ENCODE results near the gene TTI1.
"Not testable (repeated sequence)": the region's sequence is repeated elsewhere in the genome, so short reads cannot be mapped to it uniquely, and the experiment has no call there.

Gene TTI1

DNA sequence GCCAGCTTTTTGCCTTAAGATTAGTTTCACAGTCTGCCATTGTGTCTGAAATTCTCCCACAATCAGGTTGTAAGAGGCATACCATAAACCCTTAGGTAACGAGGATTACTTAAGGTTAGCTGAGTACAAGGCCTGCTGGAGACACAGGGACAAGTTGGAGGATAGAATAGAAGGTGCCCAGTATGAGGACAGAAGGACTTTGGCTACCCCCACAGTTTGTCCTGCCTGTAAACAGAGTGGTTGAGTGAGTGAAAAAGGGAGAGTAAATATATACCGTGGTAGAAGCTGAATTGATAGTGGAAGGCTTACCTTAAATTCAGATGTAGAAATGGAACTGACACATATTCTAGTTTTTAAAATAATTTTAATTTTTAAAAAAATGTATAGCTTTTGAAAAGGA is 19.6 kb upstream of the TTI1 start:
- no peak for DNase-seq

DNA sequence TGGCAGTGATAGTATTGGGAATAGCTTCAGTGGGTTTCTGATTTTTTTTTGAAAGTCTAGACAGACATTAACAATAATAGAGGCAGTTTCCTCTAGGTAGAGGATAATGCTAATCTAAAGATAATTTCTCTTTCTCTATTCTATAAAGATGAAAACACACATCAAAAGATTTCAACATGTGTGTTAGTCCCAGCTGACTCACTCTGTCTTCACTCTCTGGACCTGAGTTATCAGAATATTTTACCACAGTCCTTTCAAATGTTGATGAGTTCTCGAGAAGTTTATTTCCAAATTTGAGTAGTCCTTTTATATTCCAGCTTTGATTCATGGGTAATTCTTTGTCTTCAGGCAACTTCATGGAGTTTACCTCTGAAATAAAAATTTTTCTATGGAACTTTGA is 17.4 kb upstream of the TTI1 start:
- DNase-seq = no peak

DNA sequence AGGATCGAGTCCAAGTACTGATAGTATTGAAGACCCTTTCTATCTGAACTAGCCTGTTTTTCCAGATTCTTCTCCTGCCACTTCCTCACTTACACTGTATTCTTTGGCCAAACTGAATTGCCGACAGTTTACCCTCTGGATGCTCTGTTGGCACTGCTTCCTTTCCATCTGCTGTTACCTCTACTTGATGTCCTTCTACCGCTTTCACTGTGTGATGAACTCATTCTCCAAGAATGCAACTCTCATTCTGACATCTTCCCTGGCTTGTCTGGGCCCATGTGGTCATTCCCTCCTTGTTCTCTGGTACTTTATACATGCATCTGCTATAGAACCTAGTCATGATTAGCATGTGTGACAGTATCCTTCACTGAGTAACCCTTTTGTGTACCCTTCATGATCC is 16.5 kb upstream of the TTI1 start:
- no peak for DNase-seq

DNA sequence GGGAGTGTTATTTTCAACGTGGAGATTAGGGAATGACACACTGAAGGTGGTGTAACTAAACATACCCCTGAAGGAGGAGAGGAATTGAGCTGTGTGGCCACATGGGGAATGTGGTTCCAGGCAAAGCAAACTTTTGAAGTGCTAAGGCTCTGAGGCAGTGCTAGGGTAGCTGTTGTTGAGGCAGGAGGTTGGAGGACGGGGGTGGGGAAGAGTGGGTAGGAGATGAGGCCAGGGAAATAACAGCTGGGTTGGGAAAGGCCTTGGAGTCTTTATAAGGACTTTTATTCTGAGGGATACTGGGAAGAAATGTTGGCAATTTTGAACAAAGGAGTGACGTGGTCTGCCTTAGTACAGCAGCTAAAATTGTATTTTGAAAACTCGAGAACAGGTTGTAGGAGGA is 13.3 kb upstream of the TTI1 start:
- no peak for DNase-seq

DNA sequence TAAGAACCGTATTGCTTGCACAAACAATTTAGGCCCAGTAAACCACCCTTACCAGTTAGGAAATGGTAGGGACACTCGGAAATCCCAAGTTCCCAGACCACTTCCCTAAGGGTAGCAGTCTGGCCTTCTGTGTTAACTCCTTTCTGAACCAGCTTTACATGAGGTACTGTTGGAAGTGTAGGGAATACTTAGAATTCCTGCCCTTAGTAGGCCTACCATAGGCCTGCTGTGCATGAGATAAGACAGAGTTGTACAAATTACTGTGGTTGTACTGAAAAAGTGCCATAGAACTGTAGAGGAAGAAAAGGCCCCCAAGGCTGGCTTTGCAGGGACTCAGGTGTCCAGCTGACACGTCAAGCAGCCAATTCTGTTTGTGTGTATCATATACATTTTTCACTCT is 11.4 kb upstream of the TTI1 start:
- DNase-seq = no peak

DNA sequence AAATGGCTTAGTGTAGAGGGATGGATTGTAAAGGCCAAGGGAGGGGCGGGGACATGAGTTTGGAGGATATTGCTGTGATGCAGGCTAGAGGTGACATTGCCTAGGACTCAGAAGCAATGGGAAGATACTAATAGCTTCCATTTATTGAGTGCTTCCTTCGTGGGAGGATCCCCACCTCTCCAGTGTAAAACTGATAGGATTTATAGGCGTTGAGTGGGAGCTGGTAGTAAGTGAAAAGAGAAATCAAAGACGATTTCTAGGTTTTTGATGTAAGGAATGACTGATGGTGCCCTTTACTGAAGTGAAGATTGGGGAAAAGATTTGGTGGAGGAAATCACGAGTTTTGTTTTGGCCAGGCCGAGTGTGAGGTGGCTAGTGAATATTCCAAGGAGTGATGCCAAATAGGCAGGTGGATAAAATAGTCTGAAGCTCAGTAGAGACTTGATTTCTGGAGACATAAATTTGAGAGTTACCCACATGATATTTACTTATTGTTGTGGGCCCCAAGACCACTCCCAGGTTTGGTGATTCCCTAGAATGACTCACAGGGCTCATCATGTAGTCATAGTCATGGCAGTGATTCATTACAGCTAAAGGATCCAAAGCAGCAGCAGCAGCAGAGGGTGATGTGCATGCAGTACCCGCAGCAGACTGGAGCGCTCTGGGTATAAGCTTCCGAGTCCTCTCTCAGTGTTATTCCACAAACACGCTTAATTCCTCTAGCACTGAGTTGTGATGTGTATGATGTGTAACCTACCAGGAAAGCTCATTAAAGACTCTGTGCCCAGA is 10.4 kb upstream of the TTI1 start:
- DNase-seq = no peak

DNA sequence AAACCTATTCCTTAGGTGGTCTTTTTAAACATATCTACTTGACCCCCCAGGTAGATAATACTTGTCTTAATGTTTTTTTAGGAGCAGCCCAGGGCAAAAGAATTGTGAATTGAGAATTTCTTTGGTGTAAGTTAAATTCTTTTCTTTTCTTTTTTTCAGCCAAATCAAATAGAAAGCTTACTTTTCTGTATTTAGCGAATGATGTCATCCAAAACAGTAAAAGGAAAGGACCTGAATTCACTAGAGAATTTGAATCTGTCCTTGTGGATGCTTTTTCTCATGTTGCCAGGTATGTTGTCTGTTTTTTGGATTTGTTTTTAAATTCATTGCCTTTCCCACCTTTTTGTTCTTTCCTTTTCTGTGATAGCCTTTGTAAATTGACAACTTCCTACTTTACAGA is 7.0 kb upstream of the TTI1 start:
- no peak for DNase-seq

DNA sequence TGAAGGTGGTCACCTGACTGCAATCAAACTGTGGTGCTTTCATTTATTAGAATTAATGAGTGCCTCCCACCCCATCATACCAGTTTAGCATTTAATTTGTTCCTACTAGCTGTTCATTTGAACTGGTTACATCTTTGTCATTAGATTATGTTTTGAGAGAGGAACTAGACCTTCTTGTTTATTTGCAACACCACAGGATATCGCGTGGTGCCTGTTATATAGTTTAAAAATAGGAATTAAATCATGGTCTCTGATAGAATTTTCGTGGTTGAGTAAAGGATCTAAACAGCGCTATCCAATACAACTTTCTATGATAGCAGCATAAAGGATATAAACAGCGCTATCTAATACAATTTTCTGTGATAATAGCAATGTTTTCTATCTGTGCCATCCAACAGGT is 3.1 kb upstream of the TTI1 start:
- no peak for DNase-seq

DNA sequence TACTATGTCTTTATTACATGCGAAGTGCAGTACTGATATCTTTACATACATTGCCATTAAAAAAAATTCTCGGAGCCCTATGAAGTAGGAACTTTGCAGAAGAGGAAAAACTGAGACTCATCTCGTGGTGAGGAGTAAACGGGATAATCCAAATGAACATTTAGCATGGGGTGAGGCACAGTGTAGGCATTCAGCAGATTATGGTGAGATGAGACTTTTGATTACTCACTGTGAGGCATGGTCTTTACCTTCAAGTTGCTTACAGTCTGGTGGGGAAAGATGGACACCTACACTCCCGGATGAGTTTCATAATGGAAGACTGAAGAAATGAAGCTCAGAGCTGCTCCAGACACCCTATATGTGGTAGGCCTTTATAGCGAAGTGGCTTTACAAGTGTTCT is 1.7 kb upstream of the TTI1 start:
- DNase-seq = no peak

DNA sequence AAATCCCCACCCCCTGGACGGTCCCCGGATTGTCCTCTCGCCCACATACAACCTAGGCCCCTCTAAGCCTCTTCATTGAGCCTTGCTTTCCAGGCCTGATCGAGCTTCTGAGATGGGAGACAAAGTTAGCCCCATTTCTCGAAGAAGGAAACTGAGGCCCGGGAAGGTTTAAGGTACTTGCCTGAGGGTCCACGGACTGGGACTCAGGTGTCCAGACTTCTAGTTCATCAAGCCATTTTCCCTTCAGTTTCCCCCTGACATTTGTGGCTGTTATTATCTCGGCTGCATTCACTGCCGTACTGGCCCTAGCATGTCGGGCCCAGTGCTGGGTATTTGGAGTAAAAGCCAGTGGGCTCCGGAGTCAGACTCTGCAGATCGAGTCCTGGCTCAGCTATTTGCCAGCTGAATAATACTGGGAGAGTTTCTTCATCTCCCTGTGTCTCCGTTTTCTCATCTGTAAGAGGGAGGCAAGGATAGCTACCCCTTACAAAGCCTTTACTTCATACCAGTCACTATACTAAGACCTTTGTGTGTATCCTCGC is 923 bp upstream of the TTI1 start:
- no peak for DNase-seq

DNA sequence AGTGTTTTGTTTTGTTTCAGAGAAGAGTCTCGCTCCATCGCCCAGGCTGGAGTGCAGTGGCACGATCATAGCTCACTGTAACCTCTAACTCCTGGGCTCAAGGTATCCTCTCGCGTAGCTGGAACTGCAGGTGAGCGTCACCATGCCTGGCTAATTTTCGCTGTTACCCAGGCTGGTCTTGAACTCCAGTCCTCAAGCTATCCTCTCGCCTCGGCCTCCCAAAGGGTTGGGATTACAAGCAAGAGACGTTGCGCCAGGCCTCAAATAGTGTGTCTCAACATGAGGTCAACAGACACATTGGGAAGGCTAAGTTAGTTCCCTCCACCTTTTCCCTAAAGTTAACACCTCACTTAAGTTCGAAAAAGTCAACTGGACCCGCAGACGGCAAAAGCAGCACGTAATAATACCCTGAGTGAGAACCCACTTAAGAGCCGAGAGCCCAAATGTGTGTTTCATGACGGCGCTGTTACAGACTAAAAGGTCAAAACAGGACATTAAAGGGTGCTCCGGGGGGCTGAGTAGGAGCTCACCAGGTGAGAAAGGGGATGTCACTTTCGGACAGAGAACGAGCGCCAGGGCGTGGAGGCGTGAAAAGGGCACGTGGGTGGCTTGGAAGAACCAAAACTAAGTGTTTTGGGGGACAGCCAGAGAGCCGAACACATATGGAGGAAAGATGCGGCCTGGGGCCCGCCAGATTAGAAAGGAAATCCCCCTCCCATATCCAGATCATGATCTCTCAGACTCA is 499 bp downstream of the TTI1 start:
- DNase-seq = no peak

DNA sequence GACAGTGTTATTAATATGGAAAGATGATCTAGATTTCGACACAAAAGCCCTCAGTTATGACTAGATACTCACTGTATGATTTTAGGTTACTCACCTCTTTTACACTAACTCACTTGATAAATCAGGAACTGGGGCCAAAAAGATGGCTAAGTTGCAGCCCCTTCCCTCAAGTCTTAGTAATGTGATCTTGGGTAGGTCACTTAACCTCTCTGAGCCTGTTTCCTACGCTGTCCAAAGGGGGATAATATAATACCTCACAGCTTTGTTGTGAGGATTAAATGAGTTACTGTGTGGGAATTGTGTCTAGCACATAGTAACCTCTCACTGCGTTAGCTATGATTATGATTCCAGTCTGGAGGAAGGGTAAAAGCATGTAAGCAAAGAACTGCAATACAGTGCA is 1.3 kb downstream of the TTI1 start:
- DNase-seq = no peak

DNA sequence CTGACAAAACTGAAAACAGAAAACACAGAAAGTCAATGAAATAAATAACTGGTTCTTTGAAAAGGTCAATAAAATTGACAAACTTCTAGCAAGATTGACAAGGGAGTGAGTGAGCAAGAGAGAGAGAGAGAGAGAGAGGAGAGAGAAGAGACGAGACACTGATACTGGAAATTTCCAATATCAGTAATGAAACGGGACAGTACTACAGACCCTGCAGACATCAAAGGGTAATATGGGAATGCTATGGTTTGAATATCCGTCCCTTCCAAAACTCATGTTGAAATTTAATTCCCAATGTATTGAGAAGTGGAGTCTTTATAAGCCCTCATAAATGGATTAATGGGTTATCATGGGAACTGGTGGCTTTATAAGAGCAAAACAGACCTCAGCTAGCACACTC is 3.8 kb downstream of the TTI1 start:
- no peak for DNase-seq

DNA sequence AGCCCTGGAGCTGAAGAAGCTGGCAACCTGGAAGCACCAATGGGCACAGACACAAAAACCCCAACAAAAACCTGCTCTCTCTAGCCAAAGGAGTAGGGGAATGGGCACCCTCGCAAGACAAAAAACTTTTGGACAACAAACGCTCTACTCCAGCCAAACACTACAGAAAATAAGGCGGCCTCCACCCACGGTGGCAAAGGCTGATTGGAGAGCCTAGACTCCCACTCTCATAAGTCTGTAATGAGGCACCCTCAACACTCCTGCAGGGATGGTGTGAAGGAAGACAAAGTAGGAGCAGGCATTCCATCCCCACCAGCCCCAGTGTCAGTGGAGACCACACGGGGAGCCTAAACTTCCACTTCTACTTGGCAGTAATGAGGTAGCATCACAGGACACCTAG is 8.8 kb downstream of the TTI1 start:
- DNase-seq = no peak

DNA sequence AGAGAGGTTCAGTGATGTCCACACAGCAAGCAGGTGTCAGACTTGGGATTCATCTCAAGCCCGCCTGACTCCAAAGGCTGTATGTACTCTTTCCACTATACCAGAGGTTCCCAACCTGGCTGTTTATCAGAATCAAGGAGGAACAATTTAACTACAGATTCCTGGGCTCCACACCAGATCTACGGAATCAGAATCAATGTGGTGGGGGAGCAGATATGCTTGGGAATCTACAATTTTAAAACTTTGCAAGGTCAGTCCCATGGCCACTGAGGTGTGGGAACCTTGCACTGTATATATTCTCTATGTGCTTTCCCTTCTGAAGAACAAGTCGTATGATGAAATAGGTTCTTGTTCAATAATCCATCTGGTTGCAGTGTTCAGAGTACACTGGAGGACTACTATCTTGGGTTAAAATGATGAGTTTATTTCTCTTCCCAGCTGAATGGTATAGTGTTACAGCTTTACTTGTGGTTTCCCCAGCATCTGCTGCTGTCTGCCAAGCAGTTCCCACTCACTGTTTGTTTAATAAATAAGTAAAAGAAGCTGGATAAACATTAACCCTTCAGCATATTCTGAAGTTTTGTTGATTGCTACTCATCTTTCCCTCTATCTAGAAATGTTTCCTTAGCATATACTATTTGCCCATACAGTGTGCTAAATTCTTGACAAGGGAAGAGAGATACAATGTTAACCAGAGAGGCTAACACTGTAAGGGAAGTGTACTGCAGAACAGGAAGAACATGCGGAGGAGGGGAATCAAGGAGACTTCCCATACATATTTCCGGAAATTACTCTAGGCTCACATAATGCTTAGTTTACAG is 9.9 kb downstream of the TTI1 start:
- DNase-seq = no peak

DNA sequence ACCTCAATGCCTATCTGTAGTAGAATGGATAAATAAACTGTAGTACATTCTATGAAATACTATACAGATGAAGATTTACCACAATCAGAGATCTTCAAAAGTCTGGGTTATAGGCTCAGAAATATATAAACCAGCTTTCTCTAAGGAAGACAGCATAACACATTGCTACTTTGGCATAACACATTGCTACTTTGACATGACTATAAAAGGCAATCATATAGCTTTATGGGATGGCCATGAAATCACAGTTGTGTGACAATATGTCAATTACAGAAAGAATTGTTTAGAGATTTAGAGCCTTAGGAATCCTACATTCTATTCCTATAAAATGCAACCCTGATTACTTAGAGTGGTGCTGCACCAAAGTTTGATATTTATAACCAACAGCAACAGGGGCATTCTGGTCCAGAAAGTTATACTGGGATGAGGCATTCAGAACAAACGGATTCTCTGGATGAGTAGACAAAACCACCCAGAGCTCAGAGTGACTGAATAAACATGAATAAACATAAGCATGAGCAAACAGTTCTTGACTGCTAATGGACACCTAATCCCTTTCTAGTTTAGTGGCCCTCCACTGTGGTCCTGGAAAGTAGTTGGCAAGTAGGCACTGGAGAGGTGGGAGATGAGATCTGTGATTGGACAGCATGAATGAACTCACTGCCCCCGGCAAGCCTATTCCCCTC is 12.0 kb downstream of the TTI1 start:
- no peak for DNase-seq

DNA sequence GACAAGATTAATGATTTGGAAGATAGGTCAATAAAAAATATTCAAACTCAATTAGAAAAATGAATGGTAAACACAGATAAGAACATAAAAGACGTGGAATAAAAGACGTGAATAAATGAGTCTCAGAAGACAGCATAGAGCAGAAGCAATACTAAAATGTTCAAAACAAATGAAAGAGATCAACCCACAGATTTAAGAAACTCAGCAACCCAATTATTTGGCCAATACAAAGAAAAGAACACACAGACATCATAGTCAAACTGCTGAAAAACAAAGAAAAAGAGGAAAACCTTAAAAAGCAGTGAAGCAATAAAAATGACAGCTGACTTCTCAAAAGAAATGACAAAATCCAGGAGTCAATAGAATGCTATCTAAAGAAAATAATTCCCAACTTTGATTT is 14.9 kb downstream of the TTI1 start:
- no peak for DNase-seq

DNA sequence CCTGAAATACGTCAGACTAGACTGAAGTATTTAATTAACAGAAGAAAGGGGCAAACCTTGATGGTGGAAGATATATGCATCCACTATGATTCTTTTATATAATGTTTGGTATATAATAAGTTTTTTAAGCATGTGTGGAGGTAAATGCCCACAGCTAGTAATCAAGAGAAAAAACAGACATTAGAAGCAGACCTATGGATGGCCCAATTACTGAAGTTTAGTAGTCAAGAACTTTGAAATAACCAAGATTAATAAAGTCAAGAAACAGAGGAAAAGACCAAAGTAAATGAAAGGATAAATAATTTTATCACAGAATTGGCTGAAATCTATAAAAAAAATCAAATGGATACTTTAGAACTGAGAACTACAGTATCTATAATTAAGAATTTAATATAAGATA is 15.3 kb downstream of the TTI1 start:
- no peak for DNase-seq

DNA sequence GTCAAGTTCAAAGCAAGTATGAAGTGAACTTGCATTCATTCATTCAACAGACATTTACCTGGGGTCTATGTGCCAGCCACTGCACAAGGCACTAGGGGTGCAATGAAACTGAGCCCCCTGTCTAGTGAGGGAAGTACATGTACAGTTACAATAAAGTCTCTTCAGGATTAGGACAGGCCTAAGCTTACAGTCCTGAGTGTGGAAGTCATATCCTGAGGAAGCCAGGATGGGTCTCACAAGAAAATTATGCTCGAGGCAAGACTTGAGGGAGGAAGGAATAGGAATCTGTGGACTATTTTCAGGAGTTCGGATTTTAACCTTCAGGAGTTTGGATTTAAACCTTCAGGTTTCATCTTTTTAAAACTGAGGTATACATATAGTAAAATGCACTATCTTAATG is 19.4 kb downstream of the TTI1 start:
- no peak for DNase-seq

DNA sequence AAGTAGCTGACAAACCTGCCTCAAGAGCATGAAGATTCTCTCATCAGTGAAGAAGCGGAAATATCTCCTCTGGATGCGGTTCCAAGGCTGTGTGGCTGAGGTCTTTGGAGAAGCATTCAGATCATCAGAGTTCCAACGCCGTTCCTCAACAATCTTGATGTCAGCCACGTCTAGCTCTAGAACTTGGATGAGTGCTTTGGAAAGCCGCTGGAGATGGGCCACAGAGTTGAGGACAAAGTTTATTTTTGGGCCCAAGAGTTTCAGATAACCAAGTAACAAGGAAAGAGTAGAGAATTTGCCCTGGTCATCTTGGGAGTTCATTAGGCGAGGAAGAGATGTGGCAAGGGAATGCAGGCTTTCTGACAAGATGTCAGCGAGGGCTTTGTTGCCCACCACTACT is 20.9 kb downstream of the TTI1 start:
- no peak for DNase-seq

DNA sequence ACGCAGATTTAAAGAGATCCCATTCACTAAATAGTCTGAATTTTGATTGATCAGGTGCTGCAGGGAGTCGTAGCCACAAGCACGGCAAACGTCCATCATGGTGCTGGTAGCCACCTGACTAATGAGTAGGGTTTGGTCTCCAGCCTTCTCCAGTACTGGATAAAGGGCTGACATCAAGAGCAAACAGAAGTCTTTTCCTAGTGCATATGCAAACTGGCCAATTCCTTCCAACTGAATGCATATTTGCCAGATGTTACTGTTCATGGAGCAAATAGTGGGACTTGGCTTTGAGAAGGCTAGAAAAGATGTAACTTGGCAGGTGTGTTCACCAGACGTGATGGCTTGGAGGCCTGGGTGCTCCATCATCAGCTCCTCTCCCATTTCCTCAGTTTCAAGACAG is 21.6 kb downstream of the TTI1 start:
- DNase-seq = no peak

DNA sequence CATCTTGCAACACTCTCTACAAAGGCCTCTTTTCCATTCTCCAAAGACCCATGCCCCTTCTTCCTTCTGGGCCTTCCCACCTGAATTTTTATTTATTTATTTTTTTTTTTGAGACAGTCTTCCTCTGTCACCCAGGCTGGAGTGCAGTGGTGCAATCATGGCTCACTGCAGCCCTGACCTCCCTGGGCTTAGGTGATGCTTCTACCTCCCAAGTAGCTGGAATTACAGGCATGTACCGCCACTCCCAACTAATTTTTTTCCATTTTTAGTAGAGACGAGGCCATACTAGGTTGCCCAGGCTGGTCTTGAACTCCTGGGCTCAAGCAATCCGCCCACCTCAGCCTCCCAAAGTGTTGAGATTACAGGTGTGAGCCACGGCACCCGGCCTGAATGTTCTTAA is 23.8 kb downstream of the TTI1 start:
- DNase-seq = not testable (repeated sequence)
